ENCODE results near the gene GRM2. TPM values are rescaled to one million over a fixed set of nuclear protein-coding genes. Genes with fewer than 3 reads are reported as not detected.
A peak's percentile ranks its signal among the peaks of the same experiment; 100 is the strongest.

Gene GRM2
- total RNA-seq, 2 donors from 2014 or later, result 0.32 to 5.5 TPM

DNA sequence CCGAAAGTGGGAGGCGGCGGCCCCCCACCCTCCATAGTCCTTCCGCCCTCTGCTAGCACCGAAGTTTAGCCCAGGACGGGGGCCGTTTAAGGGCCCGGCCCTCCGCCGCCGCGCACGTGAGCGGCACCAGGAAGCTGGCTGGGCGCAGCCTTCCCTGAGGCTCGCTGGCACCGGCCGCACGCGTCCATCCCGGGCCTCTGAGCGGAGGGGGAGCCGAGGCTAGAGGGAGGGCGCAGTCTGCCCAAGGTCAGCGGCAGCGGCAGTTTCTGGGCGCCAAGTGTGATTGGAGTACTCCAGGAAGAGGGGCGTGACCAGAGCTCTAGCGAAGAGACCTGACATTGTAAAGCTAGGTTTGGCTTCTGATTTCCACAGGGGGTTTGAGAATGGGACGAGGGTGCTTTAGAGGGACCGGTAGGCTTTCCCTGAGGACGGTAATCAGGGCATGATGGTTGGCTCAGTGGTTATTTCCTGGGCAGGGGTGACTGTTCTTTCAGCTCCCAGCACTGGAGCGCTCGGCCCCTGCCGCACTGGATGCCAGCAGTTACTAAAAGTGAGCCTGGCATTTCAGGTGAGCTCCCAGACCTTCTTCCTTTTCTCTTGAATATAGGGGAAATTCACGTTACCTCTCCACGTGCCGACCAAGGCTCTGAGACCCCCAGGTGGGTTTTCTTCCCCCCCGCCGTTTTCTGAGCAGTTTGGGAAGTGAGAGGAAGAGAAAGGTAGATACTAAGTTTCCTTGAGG lies 35.0 kb upstream of the GRM2 start:
- Histone ChIP-seq H3K4me1 (replicated peaks) (peaks cover 20% of the 10 kb centered on the region), H3K9me3 (no peaks in the 10 kb centered on the region), H3K27me3 (replicated peaks; ENCODE audit: insufficient read depth) (no peaks in the 10 kb centered on the region), H3K36me3 (no peaks in the 10 kb centered on the region), H3K27ac (peak overlapping the region; percentile 82 to 92), H3K4me3 (peak overlapping the region; percentile 78 to 94)
- 9% methylated on average over 32 of the region's 40 CpGs for WGBS
- DNase-seq (ENCODE audit: low spot score), result peak; percentile 45
- peak; percentile 62 for TF ChIP-seq POLR2AphosphoS5 (IDR thresholded peaks at IDR 0.05)
- no peak for TF ChIP-seq POLR2A (IDR thresholded peaks at IDR 0.05)
- intact Hi-C loops (cut with DNase I), result loop anchor here (2.0 to 10.0 kb wide), 2 partner anchors 285 to 1057 kb away; partner anchors contain the start of genes CISH and MAPKAPK3

GRCh38 chr3:51673181-51673801 lies 33.6 kb upstream of the GRM2 start:
- WGBS, result 79% methylated on average over 4 of the region's 4 CpGs
- no peak overlapping the region for H3K27ac ChIP-seq
- TF ChIP-seq, protein P1, sequence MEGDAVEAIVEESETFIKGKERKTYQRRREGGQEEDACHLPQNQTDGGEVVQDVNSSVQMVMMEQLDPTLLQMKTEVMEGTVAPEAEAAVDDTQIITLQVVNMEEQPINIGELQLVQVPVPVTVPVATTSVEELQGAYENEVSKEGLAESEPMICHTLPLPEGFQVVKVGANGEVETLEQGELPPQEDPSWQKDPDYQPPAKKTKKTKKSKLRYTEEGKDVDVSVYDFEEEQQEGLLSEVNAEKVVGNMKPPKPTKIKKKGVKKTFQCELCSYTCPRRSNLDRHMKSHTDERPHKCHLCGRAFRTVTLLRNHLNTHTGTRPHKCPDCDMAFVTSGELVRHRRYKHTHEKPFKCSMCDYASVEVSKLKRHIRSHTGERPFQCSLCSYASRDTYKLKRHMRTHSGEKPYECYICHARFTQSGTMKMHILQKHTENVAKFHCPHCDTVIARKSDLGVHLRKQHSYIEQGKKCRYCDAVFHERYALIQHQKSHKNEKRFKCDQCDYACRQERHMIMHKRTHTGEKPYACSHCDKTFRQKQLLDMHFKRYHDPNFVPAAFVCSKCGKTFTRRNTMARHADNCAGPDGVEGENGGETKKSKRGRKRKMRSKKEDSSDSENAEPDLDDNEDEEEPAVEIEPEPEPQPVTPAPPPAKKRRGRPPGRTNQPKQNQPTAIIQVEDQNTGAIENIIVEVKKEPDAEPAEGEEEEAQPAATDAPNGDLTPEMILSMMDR (IDR thresholded peaks at IDR 0.05), result no peak
- no peak for TF ChIP-seq POLR2AphosphoS5 (IDR thresholded peaks at IDR 0.05)
- TF ChIP-seq POLR2A (IDR thresholded peaks at IDR 0.05), result no peak
- DNase-seq (ENCODE audit: low spot score), result no peak
- no peaks in the 10 kb centered on the region for H3K36me3 ChIP-seq
- no peaks in the 10 kb centered on the region for H3K9me3 ChIP-seq
- H3K4me1 ChIP-seq (replicated peaks), result peaks cover 20% of the 10 kb centered on the region
- H3K4me3 ChIP-seq, result no peak overlapping the region
- H3K27me3 ChIP-seq (replicated peaks; ENCODE audit: insufficient read depth), result no peaks in the 10 kb centered on the region
- intact Hi-C loops (cut with DNase I), result loop anchor here (10.0 kb wide), 1 partner anchor 1058 kb away; the partner anchor contains the start of genes CISH and MAPKAPK3

DNA sequence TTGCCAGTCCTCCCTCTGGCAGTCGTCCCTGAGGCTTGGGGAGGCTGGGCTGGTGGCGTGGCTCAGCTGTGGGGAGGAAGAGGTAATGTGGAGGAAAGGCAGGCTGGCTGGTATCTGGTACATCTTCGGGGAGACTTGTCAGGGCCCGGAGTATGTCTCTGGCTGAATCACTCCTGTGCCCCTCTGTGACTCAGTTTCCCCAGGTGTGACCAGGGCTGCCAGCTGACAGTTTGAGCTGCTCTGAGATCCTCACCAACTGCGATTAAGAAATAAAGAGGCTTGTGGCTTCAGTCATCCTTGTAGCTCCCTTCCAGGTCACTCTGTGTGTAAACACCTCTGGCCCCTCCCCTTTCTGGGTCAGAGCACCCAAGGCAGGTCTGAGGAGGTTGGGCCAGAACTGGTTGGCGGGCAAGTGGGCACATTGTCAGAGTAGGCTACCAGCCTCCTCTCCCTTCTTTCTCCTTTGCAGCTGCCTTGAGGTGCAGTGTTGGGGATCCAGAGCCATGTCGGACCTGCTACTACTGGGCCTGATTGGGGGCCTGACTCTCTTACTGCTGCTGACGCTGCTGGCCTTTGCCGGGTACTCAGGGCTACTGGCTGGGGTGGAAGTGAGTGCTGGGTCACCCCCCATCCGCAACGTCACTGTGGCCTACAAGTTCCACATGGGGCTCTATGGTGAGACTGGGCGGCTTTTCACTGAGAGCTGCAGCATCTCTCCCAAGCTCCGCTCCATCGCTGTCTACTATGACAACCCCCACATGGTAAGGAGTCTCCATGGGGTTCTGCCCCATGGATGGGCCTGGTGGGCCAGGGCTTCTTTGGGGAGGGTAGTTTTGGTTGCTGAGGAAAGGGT lies 32.8 kb upstream of the GRM2 start:
- TF ChIP-seq POLR2AphosphoS5 (IDR thresholded peaks at IDR 0.05) (no peak), POLR2A (IDR thresholded peaks at IDR 0.05) (no peak)
- TF ChIP-seq, protein P1 (IDR thresholded peaks at IDR 0.05), result no peak
- Histone ChIP-seq H3K36me3 (no peaks in the 10 kb centered on the region), H3K4me1 (replicated peaks) (peaks cover 15% of the 10 kb centered on the region), H3K4me3 (no peak overlapping the region), H3K27ac (no peak overlapping the region), H3K27me3 (replicated peaks; ENCODE audit: insufficient read depth) (no peaks in the 10 kb centered on the region), H3K9me3 (no peaks in the 10 kb centered on the region)
- intact Hi-C loops (cut with DNase I), result loop anchor here (10.0 kb wide), 1 partner anchor 1059 kb away; the partner anchor contains the start of genes CISH and MAPKAPK3
- WGBS, result 92% methylated on average over 14 of the region's 14 CpGs
- DNase-seq (ENCODE audit: low spot score), result no peak

- TF ChIP-seq, protein P1 (IDR thresholded peaks at IDR 0.05), result no peak
- no peak for TF ChIP-seq POLR2AphosphoS5 (IDR thresholded peaks at IDR 0.05)
- no peak for TF ChIP-seq POLR2A (IDR thresholded peaks at IDR 0.05)
- Histone ChIP-seq H3K36me3 (no peaks in the 10 kb centered on the region), H3K4me1 (replicated peaks) (peaks cover 8% of the 10 kb centered on the region), H3K4me3 (no peak overlapping the region), H3K27me3 (replicated peaks; ENCODE audit: insufficient read depth) (no peaks in the 10 kb centered on the region), H3K9me3 (no peaks in the 10 kb centered on the region), H3K27ac (no peak overlapping the region)
- no peak for DNase-seq (ENCODE audit: low spot score)
- WGBS, result 74% methylated on average over 2 of the region's 2 CpGs
- intact Hi-C loops (cut with DNase I), result loop anchor here (10.0 kb wide), 1 partner anchor 1060 kb away; the partner anchor contains the start of genes CISH and MAPKAPK3
Measured at GRCh38 chr3:51675201-51675611, 31.7 kb upstream of the GRM2 start.

All from prostate gland (tissue), 2 donors.